Measurements from ENCODE around the gene IKZF1. TPM values are rescaled to one million over a fixed set of nuclear protein-coding genes. Genes with fewer than 3 reads are reported as not detected.

IKZF1 gene
- total RNA-seq, 1 donor from 2014 or later, result 537 TPM

GRCh38 chr7:50397320-50397970 is 92.9 kb downstream of the IKZF1 start:
- intact Hi-C loops (cut with micrococcal nuclease), result loop anchor here (1.0 to 5.0 kb wide), 8 partner anchors 21 to 435 kb away; no protein-coding TSS in a partner anchor

DNA sequence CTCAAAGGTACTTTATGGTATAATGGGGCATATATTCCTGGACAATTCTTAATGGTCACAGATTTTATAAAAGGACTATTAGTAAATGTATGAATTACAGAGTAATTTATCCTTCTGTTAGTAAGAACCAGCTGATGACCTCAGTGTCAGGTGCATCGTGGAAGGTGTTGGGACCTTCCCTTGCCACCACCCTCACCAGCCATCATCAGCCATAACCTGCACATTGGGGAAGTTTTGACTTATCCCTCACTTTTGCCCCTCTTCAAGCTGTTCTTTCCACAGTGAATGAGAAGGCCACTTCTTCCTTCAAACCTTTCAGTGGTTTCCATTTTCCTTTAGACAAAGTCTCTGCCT is 93.4 kb downstream of the IKZF1 start:
- intact Hi-C loops (cut with micrococcal nuclease), result loop anchor here (1.0 to 5.0 kb wide), 8 partner anchors 20 to 434 kb away; no protein-coding TSS in a partner anchor

GRCh38 chr7:50399206-50399605 is 94.7 kb downstream of the IKZF1 start:
- intact Hi-C loops (cut with micrococcal nuclease), result loop anchor here (5.0 kb wide), 1 partner anchor 433 kb away; no protein-coding TSS in a partner anchor

- intact Hi-C loops (cut with micrococcal nuclease), result loop anchor here (5.0 kb wide), 1 partner anchor 433 kb away; no protein-coding TSS in a partner anchor
Observed at GRCh38 chr7:50399635-50400034, 95.1 kb downstream of the IKZF1 start.

DNA sequence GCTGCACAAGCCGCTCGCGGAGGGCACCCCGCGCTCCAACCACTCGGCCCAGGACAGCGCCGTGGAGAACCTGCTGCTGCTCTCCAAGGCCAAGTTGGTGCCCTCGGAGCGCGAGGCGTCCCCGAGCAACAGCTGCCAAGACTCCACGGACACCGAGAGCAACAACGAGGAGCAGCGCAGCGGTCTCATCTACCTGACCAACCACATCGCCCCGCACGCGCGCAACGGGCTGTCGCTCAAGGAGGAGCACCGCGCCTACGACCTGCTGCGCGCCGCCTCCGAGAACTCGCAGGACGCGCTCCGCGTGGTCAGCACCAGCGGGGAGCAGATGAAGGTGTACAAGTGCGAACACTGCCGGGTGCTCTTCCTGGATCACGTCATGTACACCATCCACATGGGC is 95.6 kb downstream of the IKZF1 start:
- intact Hi-C loops (cut with micrococcal nuclease), result no loop called here

DNA sequence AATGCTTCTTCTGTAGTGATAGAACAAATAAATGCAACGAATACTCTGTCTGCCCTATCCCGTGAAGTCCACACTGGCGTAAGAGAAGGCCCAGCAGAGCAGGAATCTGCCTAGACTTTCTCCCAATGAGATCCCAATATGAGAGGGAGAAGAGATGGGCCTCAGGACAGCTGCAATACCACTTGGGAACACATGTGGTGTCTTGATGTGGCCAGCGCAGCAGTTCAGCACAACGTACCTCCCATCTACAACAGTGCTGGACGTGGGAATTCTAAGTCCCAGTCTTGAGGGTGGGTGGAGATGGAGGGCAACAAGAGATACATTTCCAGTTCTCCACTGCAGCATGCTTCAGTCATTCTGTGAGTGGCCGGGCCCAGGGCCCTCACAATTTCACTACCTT is 99.9 kb downstream of the IKZF1 start:
- intact Hi-C loops (cut with micrococcal nuclease), result no loop called here

GRCh38 chr7:50405221-50405620 is 100.7 kb downstream of the IKZF1 start:
- intact Hi-C loops (cut with micrococcal nuclease), result no loop called here

- intact Hi-C loops (cut with micrococcal nuclease), result no loop called here
Observed at GRCh38 chr7:50406935-50407334, 102.4 kb downstream of the IKZF1 start.

GRCh38 chr7:50409856-50410745 is 105.6 kb downstream of the IKZF1 start:
- intact Hi-C loops (cut with micrococcal nuclease), result no loop called here

GRCh38 chr7:50411332-50411731 is 106.8 kb downstream of the IKZF1 start:
- intact Hi-C loops (cut with micrococcal nuclease), result no loop called here

- intact Hi-C loops (cut with micrococcal nuclease), result no loop called here
Observed at GRCh38 chr7:50412973-50413372, 108.5 kb downstream of the IKZF1 start.

DNA sequence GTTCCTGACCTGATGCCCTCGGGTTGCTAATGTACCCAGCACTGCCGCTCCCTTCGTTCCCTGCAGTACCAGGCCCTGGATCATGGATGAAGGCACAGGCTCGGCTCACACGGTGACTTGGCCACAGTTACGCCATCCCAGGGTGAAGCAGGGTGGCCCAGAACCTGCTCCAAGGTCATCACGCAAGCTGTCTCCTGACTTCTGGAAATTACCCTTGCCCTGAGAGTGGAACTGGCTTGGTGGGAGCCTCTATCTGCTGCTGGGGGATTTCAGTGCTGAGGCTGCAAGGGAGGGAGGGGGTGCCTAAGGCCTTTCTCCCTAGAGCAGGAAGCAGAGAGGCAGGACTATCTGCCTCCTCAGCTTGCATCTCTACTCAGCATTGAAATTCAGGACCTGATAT is 109.0 kb downstream of the IKZF1 start:
- intact Hi-C loops (cut with micrococcal nuclease), result no loop called here

DNA sequence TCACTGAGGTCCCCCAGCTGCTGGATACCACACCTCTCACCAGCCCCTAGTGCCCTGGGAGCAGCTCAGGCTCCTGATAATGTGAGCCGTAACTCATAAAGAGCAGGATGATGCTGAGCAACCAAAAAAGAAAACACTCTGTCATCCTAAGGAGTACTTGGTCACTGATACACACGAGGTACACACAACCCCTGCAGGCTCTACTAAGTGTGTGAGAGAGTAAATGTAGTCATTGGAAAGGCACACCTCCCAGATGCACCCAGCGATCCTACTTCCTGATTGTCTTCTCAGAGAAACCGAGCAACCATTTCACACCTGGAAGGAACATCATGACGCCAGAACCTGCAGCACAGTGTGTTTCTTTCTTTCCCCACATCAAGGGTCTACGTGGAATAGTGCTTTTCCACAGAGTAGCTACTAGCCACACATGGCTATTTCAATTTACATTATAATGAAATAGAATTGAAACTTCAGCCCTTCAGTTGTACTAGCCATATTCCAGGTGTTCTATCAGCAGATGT is 111.4 kb downstream of the IKZF1 start:
- intact Hi-C loops (cut with micrococcal nuclease), result no loop called here

- intact Hi-C loops (cut with micrococcal nuclease), result no loop called here
Observed at GRCh38 chr7:50416527-50417182, 112.1 kb downstream of the IKZF1 start.

- intact Hi-C loops (cut with micrococcal nuclease), result loop anchor here (1.0 to 2.0 kb wide), 8 partner anchors 21 to 326 kb away; no protein-coding TSS in a partner anchor
Observed at GRCh38 chr7:50418086-50418515, 113.6 kb downstream of the IKZF1 start.

- intact Hi-C loops (cut with micrococcal nuclease), result loop anchor here (1.0 to 2.0 kb wide), 8 partner anchors 21 to 326 kb away; no protein-coding TSS in a partner anchor
Observed at GRCh38 chr7:50418526-50419290, 114.2 kb downstream of the IKZF1 start.

- intact Hi-C loops (cut with micrococcal nuclease), result no loop called here
Observed at GRCh38 chr7:50421043-50421442, 116.5 kb downstream of the IKZF1 start.

GRCh38 chr7:50422858-50423257 is 118.3 kb downstream of the IKZF1 start:
- intact Hi-C loops (cut with micrococcal nuclease), result no loop called here

DNA sequence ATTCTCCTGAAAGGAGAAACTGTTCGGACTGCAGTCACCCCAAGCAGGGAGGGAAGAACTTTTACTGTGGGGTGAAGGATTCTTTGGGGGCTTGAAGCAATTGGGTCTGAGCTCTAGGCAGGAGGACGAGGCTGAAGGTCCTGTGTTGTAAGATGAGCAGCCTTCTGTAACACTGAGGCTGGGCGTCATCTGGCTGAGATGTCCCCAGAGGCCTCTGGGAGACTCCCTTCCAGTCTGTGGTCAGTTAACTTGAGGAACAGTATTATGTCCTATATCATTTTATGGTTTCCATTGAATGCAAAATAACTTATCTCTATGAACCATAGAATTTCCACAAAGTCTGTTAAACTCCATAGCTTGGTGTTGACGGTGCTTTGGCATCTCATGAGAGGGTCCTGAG is 119.3 kb downstream of the IKZF1 start:
- intact Hi-C loops (cut with micrococcal nuclease), result no loop called here

DNA sequence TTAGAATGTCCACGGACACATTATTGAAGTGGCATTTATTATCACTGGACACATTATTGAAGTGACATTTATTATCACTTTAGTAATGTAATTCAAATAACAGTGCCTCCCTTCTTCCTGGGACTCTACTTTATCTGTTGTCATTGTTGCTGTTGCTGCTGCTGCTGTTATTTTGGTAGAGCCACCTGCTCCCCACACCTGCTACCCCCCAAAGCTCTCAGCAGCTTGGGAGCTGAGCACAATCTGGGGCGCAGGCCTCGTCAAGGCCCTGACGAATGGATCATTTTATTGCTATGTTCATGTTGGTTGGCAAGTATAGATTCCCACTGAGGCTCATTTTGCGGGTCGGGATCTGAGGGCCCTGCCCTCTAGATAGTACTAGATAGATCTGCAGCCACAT is 120.8 kb downstream of the IKZF1 start:
- intact Hi-C loops (cut with micrococcal nuclease), result no loop called here

All from T-helper 1 cell treated with Interleukin-12 subunit alpha and Interleukin-12 subunit beta and Interleukin-4 antibody, amounts not matched to agents 30 ng/mL and 1 ng/mL, for 36 hours (primary cell).